Karpas-422 (cell line): ENCODE data around the gene CASP7. TPM values are rescaled to one million over a fixed set of nuclear protein-coding genes. Genes with fewer than 3 reads are reported as not detected.

Experiments
- DNase-seq: peaks from one replicate; pipeline ENCODE4 v3.0.0-alpha.2; 2015
- H2AFZ ChIP-seq: fragments of 200-600 bp; sonication (generic); 2 replicates; pipeline ENCODE4 v1.6.1; 2014; ENCODE audit warnings: antibody characterized with exemption, low read length, mixed read lengths
- H3K27ac ChIP-seq: fragments of 200-600 bp; sonication (generic); 2 replicates; pipeline ENCODE4 v1.5.1; 2014; ENCODE audit warnings: mild to moderate bottlenecking, low read length, moderate library complexity
- H3K27me3 ChIP-seq: fragments of 200-600 bp; sonication (generic); 2 replicates; pipeline ENCODE4 v1.6.1; 2014; ENCODE audit warnings: low read length, mixed read lengths
- H3K36me3 ChIP-seq: fragments of 200-600 bp; sonication (generic); 2 replicates; pipeline ENCODE4 v1.6.1; 2014; ENCODE audit warnings: low read length, mixed read lengths; ENCODE audit not compliant: insufficient read depth
- H3K4me1 ChIP-seq: fragments of 200-600 bp; sonication (generic); 2 replicates; pipeline ENCODE4 v1.6.1; 2014; ENCODE audit warnings: mild to moderate bottlenecking, low read length, mixed read lengths
- H3K4me2 ChIP-seq: fragments of 200-600 bp; sonication (generic); 2 replicates; pipeline ENCODE4 v1.6.1; 2014; ENCODE audit warnings: low read length, low read depth, mild to moderate bottlenecking; ENCODE audit not compliant: poor library complexity, severe bottlenecking
- H3K4me3 ChIP-seq: fragments of 200-600 bp; sonication (generic); 2 replicates; pipeline ENCODE4 v1.5.1; 2014; ENCODE audit warnings: mild to moderate bottlenecking, antibody characterized with exemption, low read length, mixed read lengths
- H3K79me2 ChIP-seq: fragments of 200-600 bp; sonication (generic); 2 replicates; pipeline ENCODE4 v1.6.1; 2014; ENCODE audit warnings: mild to moderate bottlenecking, low read length, mixed read lengths
- H3K9ac ChIP-seq: fragments of 200-600 bp; sonication (generic); 2 replicates; pipeline ENCODE4 v1.6.0; 2014; ENCODE audit warnings: low read length
- H3K9me2 ChIP-seq: fragments of 200-600 bp; sonication (generic), shearing (Covaris generic); replicated peaks from 2 replicates; pipeline ENCODE4 v1.6.0; 2014; ENCODE audit warnings: mild to moderate bottlenecking, low read length, moderate library complexity; ENCODE audit not compliant: insufficient read depth
- H3K9me3 ChIP-seq: fragments of 300-700, 200-600 bp; sonication (generic); 2 replicates; pipeline ENCODE4 v1.6.1; 2014; ENCODE audit warnings: low read length, mixed read lengths
- H4K20me1 ChIP-seq: fragments of 200-600 bp; sonication (generic); 2 replicates; pipeline ENCODE4 v1.6.1; 2014; ENCODE audit warnings: mild to moderate bottlenecking, antibody characterized with exemption, low read length, low read depth; ENCODE audit not compliant: insufficient read depth
- total RNA-seq: library from RNA; depleted of rRNA; stranded (reverse); fragments of >200 nt; shearing (Covaris generic); gene quantifications from 2 replicates; pipeline ENCODE4 v1.2.3, GENCODE V29; 2014; ENCODE audit warnings: low replicate concordance

The CASP7 gene
- total RNA-seq, 1 experiment from 2014 or later: 9.9 TPM

DNA sequence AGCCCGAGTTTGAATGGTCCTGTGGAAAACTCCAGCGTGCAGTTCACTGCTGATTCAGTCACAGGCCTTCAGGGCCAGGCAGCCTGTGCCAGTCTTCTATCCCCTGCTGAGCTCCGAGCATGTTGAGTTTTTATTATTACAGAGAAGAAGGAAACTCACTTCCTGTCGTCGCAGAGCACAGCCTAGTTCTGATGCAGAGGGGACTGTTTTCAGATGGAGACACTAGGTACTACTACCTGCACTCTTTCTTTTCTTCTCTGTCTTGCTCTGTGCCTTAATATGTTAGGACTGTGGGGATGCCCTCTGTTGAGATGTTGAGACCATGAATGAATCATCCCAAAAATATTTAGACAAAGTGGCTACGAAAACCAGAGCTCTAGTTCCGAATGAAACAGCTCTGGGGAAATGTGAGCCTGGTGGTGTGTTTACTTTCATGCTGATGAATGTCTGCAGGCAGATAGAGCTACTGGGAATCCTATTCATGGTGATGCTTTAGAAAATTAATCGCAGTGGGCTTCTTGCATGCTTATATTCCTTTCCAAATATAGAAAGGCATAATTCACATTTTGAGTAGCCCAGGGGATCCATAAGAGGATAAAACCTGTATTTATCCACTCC, 29.6 kb downstream of the CASP7 start:
- DNase-seq: no peak
- Histone ChIP-seq H3K9ac (no peak overlapping the region), H3K79me2 (peaks cover 25% of the 10 kb centered on the region), H3K27me3 (no peaks in the 10 kb centered on the region), H3K27ac (no peak overlapping the region), H3K9me3 (no peaks in the 10 kb centered on the region), H3K9me2 (no peaks in the 10 kb centered on the region), H2AFZ (no peak overlapping the region), H3K4me2 (no peak overlapping the region), H3K4me3 (no peak overlapping the region), H3K36me3 (no peaks in the 10 kb centered on the region; the same call in 1 of the 2 replicates), H4K20me1 (no peaks in the 10 kb centered on the region), H3K4me1 (no peaks in the 10 kb centered on the region)

DNA sequence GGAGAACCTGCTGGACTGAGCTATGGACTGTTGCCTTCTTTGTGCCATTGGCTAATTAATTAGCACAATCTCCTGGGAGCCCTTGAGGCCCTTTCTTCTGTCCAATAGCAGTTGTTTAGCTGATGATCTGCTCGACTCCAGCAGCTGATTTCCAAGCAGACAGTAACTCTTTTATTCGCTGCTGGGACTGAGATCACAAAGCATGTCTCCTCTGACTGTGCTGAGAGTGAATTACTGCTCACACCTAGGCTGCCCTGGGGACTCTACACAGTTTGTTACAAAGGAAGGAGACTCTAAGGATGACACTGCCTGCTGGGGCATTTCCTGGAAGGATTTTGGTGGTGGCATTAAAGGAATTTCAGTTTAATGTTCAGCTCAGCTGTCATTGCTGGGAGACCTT, 31.4 kb downstream of the CASP7 start:
- no peak overlapping the region for H2AFZ ChIP-seq
- H3K4me1 ChIP-seq: peaks cover 5% of the 10 kb centered on the region
- no peak overlapping the region for H3K27ac ChIP-seq
- H3K9me2 ChIP-seq: no peaks in the 10 kb centered on the region
- no peaks in the 10 kb centered on the region; the same call in 1 of the 2 replicates for H3K36me3 ChIP-seq
- H3K9me3 ChIP-seq: no peaks in the 10 kb centered on the region
- no peaks in the 10 kb centered on the region for H4K20me1 ChIP-seq
- no peak overlapping the region for H3K4me3 ChIP-seq
- peaks cover 20% of the 10 kb centered on the region for H3K79me2 ChIP-seq
- H3K9ac ChIP-seq: no peak overlapping the region
- H3K27me3 ChIP-seq: no peaks in the 10 kb centered on the region
- no peak for DNase-seq
- H3K4me2 ChIP-seq: no peak overlapping the region

DNA sequence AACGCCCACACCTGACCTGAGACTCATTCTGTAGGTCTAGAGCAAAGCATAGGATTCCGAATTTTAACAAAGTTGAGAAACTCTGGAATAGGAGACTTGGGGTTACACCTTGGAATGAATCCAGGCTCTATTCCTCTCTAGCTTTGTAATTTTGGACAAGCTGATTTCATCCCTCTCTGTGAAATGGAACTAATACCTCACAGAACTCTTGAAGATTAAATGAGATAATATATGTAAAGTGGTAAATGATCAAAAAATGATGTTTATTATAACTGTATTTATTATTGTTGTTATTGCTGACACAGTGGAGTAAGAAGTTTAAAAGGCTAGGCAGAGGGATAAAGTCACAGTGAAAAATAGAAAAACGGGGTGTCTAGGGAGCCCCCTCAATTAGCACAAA, 32.3 kb downstream of the CASP7 start:
- Histone ChIP-seq H3K9me2 (no peaks in the 10 kb centered on the region), H2AFZ (no peak overlapping the region), H4K20me1 (no peaks in the 10 kb centered on the region), H3K4me1 (peaks cover 10% of the 10 kb centered on the region), H3K4me2 (no peak overlapping the region), H3K27me3 (no peaks in the 10 kb centered on the region), H3K4me3 (no peak overlapping the region), H3K79me2 (peaks cover 20% of the 10 kb centered on the region), H3K36me3 (no peaks in the 10 kb centered on the region; the same call in 1 of the 2 replicates), H3K27ac (no peak overlapping the region), H3K9me3 (no peaks in the 10 kb centered on the region), H3K9ac (no peak overlapping the region)
- DNase-seq: no peak

DNA sequence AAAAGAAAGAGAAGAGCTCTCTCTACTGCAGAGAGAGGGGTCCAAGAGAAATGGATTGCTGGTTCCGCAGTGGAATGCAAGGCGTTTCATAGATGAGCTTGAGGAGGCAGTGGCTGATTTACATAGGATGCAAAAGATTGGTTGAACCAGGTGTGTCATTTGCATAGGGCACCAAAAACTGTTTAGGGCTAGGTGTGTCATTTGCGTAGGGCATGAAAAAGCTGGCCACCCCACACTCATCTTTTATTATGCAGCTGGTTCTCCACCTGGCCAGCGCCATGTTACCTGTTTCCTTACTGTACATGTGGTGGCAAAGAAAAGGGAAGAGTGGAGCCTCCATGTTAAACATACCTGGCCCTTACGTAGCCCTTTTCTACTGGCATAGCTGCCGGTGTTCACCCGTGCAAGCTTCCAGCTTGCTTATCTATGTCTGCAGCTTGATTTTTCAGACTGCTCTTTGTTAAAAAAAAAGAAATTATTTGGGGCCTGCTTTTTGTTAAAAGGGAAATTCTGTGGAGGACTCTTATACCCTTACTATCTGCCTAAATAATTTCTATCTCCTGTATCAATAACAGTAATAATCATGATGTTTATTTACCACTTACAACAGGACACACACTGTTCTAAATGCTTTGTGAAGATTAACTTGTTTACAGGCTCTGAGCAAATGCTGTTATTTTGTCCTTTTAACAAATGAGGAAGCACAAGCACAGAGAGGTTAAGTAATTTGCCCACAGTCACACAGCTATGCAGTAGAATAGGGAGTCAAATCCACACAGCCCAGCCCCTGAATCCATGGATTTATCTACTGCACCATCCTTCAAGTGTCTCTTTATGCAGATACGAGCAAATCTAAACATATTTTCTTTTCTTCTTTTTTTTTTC, 33.3 kb downstream of the CASP7 start:
- Histone ChIP-seq H3K9me2 (no peaks in the 10 kb centered on the region), H3K79me2 (peaks cover 18% of the 10 kb centered on the region), H4K20me1 (no peaks in the 10 kb centered on the region), H3K4me2 (no peak overlapping the region), H3K9me3 (no peaks in the 10 kb centered on the region), H3K27ac (no peak overlapping the region), H3K36me3 (no peaks in the 10 kb centered on the region; the same call in 1 of the 2 replicates), H3K27me3 (no peaks in the 10 kb centered on the region), H3K4me3 (no peak overlapping the region), H2AFZ (no peak overlapping the region), H3K4me1 (peaks cover 10% of the 10 kb centered on the region), H3K9ac (no peak overlapping the region)
- DNase-seq: no peak

DNA sequence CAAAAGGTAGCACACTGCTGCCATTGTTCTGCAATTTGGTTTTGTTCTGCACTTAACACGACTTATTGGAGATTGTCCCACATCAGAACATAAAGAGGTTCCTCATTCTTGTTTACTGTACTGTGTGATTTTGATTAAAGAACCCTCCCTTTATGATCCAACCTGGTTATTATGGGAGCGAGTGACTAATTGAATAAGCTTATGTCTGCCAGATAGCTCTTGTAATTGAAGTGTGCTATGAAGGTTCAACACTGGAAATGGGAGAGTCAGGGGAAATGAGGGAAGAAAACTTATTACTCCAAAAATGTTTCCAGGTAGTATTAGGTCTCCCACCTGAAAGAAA, 33.9 kb downstream of the CASP7 start:
- Histone ChIP-seq H3K4me3 (no peak overlapping the region), H4K20me1 (no peaks in the 10 kb centered on the region), H3K27ac (no peak overlapping the region), H2AFZ (no peak overlapping the region), H3K4me2 (no peak overlapping the region), H3K4me1 (peaks cover 10% of the 10 kb centered on the region), H3K36me3 (no peaks in the 10 kb centered on the region; the same call in 1 of the 2 replicates), H3K27me3 (no peaks in the 10 kb centered on the region), H3K79me2 (peaks cover 12% of the 10 kb centered on the region), H3K9me2 (no peaks in the 10 kb centered on the region), H3K9me3 (no peaks in the 10 kb centered on the region), H3K9ac (no peak overlapping the region)
- DNase-seq: no peak

DNA sequence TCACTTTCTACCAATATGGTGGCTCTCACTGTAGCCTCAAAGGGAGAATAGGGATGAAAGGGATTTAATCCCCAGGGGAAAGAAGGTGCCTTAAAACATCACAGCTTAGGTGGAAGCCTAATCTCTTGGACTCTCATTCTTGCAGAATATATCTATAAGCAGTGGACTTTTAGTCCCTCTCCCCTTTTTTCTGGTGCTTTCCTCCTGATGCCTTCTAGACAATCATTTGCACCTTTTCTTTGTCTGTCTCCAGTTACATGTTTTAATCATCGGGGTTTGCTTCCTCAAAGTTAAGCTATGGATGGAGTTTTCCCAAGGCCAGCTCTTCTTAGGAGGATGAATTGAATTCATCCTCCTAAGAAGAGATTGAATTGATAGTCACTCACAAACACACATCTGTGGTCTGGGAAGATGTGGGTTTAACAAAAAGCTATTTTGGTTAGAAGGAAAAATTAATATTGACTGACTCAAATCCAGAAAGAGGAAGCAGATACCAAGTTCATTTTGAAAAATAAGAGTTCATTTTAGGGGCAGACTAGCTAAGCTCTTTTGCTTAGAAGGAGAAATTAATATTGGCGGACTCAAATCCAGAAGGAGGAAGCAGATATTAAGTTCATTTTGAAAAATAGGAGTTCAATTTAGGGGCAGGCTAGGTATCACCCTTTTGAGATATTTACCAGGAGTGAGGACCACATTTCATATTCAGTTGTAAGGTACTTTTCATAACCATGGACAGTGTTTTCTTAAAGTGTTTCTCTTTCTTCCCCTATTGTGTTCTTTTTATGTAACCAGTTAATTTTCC, 36.6 kb downstream of the CASP7 start:
- Histone ChIP-seq H3K9me3 (no peaks in the 10 kb centered on the region), H3K4me3 (no peak overlapping the region), H3K4me2 (no peak overlapping the region)

DNA sequence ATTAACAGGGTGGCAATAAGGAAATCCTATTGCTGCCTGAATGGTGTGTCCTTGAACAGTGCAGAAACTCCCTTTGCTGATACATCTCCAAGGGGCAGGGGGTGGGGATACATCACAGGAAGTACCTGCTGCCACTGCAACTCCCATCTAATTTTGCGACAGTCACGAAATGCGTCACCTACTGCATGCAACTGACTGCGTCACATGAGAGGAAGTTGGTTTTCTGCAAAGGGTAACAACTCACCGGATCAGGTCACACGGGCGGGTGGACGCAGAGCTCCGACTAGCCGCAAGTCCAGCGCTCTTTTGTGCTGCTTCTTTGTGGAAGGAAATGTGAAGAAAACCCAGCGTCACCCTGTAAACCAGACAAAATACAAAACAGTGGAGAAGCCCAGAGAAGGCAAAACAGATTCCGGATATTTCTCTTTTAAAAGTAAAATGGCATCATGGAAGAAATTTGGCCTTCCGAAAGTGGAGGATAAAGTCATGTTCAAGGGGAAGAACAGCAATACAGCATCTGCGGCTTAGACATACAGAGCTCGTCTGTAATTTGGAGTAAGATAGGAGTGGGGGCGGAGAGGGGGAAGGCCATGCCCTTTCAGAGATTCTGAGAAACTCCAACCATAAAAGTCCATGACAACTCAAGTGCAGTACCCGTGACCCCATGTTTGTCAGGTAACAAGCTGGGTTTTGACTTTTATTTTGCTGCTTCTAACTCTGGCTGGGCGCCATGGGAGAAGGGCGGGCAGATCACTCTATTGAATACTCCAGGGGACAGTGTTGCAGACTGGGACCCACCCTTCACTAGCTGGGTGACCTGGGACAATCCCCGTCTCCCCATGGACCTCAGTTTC, 39.5 kb downstream of the CASP7 start:
- Histone ChIP-seq H3K79me2 (no peaks in the 10 kb centered on the region), H3K27ac (no peak overlapping the region), H3K9me3 (no peaks in the 10 kb centered on the region), H3K36me3 (no peaks in the 10 kb centered on the region; the same call in 1 of the 2 replicates), H3K9me2 (no peaks in the 10 kb centered on the region), H3K4me1 (peaks cover 10% of the 10 kb centered on the region), H3K4me3 (no peak overlapping the region), H4K20me1 (no peaks in the 10 kb centered on the region), H3K27me3 (no peaks in the 10 kb centered on the region), H3K9ac (no peak overlapping the region), H2AFZ (no peak overlapping the region), H3K4me2 (no peak overlapping the region)
- no peak for DNase-seq

More for the DNA sequence above, 36.6 kb downstream of the CASP7 start:
- Histone ChIP-seq H3K4me1 (peaks cover 10% of the 10 kb centered on the region), H3K36me3 (no peaks in the 10 kb centered on the region), H4K20me1 (no peaks in the 10 kb centered on the region), H3K9ac (no peak overlapping the region), H3K79me2 (0 out of 2 replicates have a peak, but pooled peaks cover 7% of the 10 kb centered on the region), H3K27me3 (no peaks in the 10 kb centered on the region), H2AFZ (no peak overlapping the region), H3K9me2 (no peaks in the 10 kb centered on the region), H3K27ac (no peak overlapping the region)
- no peak for DNase-seq
